HepG2 (cell line): ENCODE measurements around the gene COL9A2. TPM values are rescaled to one million over a fixed set of nuclear protein-coding genes. Genes with fewer than 3 reads are reported as not detected.
A peak's percentile ranks its signal among the peaks of the same experiment; 100 is the strongest.

ENCODE experiments used
- ATAC-seq: fragments of 200-7000 bp; cut with Tn5 transposase; 3 replicates; pipeline ENCODE4 v1.9.1; 2020; ENCODE audit warnings: mild to moderate bottlenecking, moderate library complexity
- BruUV-seq: library from RNA; stranded (reverse); fragments of 400-500 nt; replicated peaks from 2 replicates; lab custom pipeline; 2021; lab: Mats Ljungman, UMichigan
- CTCF ChIA-PET: fragments of 300-600 bp; formaldehyde crosslinking; extraction: SDS; loops from one replicate; lab custom pipeline; 2021; ENCODE audit warnings: low total read pairs, inconsistent platforms, low intra/inter-chr PET ratio; lab: Yijun Ruan, JAX
- POLR2A ChIA-PET: fragments of 350-600 bp; sonication (Branson Sonifier 250); formaldehyde crosslinking; loops from one replicate; lab custom pipeline; 2020; ENCODE audit warnings: antibody characterized with exemption, inconsistent platforms; lab: Yijun Ruan, JAX
- DNase-seq: peaks from one replicate; pipeline ENCODE4 v3.0.0-alpha.2; 2015; ENCODE audit warnings: low spot score
- FAIRE-seq: peaks from 3 replicates; lab custom pipeline; 2011; peaks lifted over from hg19 to GRCh38; lab: Jason Lieb, UNC
- H2AFZ ChIP-seq: one replicate; pipeline ENCODE4 v1.6.1; 2011; ENCODE audit warnings: low read length, inconsistent platforms
- H3K27ac ChIP-seq: fragments of 300-600 bp; 3 replicates; pipeline ENCODE4 v1.8.0; 2011; ENCODE audit warnings: mixed run types, mild to moderate bottlenecking, mixed read lengths, low read length, inconsistent platforms; ENCODE audit not compliant: insufficient read depth; ENCODE audit errors: extremely low read length
- H3K27me3 ChIP-seq, 2 experiments: fragments of 200-600 bp in 1 of 2; 2 replicates in 1 of 2; 3 replicates in 1 of 2; pipeline versions ENCODE4 v1.6.0 to v1.8.0; 2011; ENCODE audit warnings: low read length in 2 of 2, mild to moderate bottlenecking in 2 of 2, moderate library complexity in 2 of 2, inconsistent platforms in 1 of 2; ENCODE audit not compliant: insufficient read depth in 2 of 2, control insufficient read depth in 1 of 2
- H3K36me3 ChIP-seq, 2 experiments: fragments of 200-600 bp in 1 of 2; replicated peaks in 1 of 2; 2 replicates in 1 of 2; 3 replicates in 1 of 2; pipeline versions ENCODE4 v1.5.1 to v1.8.0; 2011; ENCODE audit warnings: low read length in 2 of 2, inconsistent platforms in 1 of 2; ENCODE audit not compliant: insufficient read depth in 2 of 2, control insufficient read depth in 1 of 2
- H3K4me1 ChIP-seq: 2 replicates; pipeline ENCODE4 v1.5.1; 2012; ENCODE audit warnings: low read length, inconsistent platforms; ENCODE audit not compliant: insufficient read depth
- H3K4me2 ChIP-seq: 2 replicates; pipeline ENCODE4 v1.6.0; 2011; ENCODE audit warnings: low read depth, low read length, inconsistent platforms
- H3K4me3 ChIP-seq, 3 experiments: fragments of 200-600 bp in 1 of 3; sonication (generic), shearing (Covaris generic) in 1 of 3; replicated peaks in 1 of 3; 2 replicates each; pipeline ENCODE4 v1.5.1; 2011 to 2016; ENCODE audit warnings: low read length in 3 of 3, inconsistent platforms in 2 of 3, low read depth in 2 of 3, mild to moderate bottlenecking in 2 of 3, control low read depth in 1 of 3, mixed read lengths in 1 of 3; ENCODE audit not compliant: insufficient read depth in 1 of 3
- H3K79me2 ChIP-seq: one replicate; pipeline ENCODE4 v1.6.1; 2011; ENCODE audit warnings: low read length, inconsistent platforms; ENCODE audit not compliant: insufficient read depth
- H3K9ac ChIP-seq: 2 replicates; pipeline ENCODE4 v1.6.0; 2011; ENCODE audit warnings: mild to moderate bottlenecking, low read depth, low read length, inconsistent platforms; ENCODE audit not compliant: insufficient read depth
- H3K9me3 ChIP-seq: 2 replicates; pipeline ENCODE4 v1.5.1; 2012; ENCODE audit warnings: mild to moderate bottlenecking, low read length
- H4K20me1 ChIP-seq: 2 replicates; pipeline ENCODE4 v1.6.0; 2011; ENCODE audit warnings: inconsistent platforms, mild to moderate bottlenecking, low read length, moderate library complexity; ENCODE audit not compliant: insufficient read depth
- ARID3A ChIP-seq: IDR thresholded peaks from 2 replicates; pipeline ENCODE4 v1.6.1; 2012; ENCODE audit warnings: low read depth, low read length, improper control_type of control experiment
- ATF7 ChIP-seq, 2 experiments: fragments of 450-650 bp in 1 of 2; sonication (generic) in 1 of 2; formaldehyde crosslinking in 1 of 2; IDR thresholded peaks; 2 replicates each; pipeline versions ENCODE4 v1.4.0 to v1.6.1; 2016 to 2020; ENCODE audit warnings: antibody characterized with exemption in 1 of 2, mild to moderate bottlenecking in 1 of 2, missing genetic modification reagents in 1 of 2
- CEBPB ChIP-seq: IDR thresholded peaks from 2 replicates; pipeline ENCODE4 v1.6.1; 2011; ENCODE audit warnings: low read depth, low read length, improper control_type of control experiment, borderline replicate concordance
- CEBPG ChIP-seq: IDR thresholded peaks from 2 replicates; pipeline ENCODE4 v1.6.1; 2016
- CHCHD3 ChIP-seq: sonication (generic); formaldehyde crosslinking; IDR thresholded peaks from 2 replicates; pipeline ENCODE4 v1.8.0; 2022; ENCODE audit warnings: mild to moderate bottlenecking, missing genetic modification reagents, moderate library complexity
- MEIS2 ChIP-seq: sonication (generic); formaldehyde crosslinking; IDR thresholded peaks from 2 replicates; pipeline ENCODE4 v1.9.0; 2021; ENCODE audit warnings: mild to moderate bottlenecking, missing genetic modification reagents
- SNAPC4 ChIP-seq: sonication (generic); formaldehyde crosslinking; IDR thresholded peaks from 2 replicates; pipeline ENCODE4 v1.4.0; 2020; ENCODE audit warnings: mild to moderate bottlenecking, missing genetic modification reagents
- ZBTB42 ChIP-seq: sonication (generic); formaldehyde crosslinking; IDR thresholded peaks from 2 replicates; pipeline ENCODE4 v1.5.0; 2020; ENCODE audit warnings: mild to moderate bottlenecking, missing genetic modification reagents
- WGBS: methylation state at CpG from one replicate; pipeline ENCODE4 v1.1.6; 2017; ENCODE audit warnings: low lambda C conversion rate; 5-methylcytosine and 5-hydroxymethylcytosine counted together
- in situ Hi-C: cut with HindIII; loops from 2 replicates; pipeline ENCODE4 v1.10.0; 2017; ENCODE audit warnings: low pct_unique_long_range_greater_than_20kb; ENCODE audit not compliant: extremely low pct_ligation_motif_present
- intact Hi-C: fragments of 100-400 bp; cut with micrococcal nuclease; formaldehyde crosslinking; loops from one replicate; pipeline ENCODE4 v1.10.0; 2022; ENCODE audit not compliant: unreplicated experiment
- polyA plus RNA-seq, 8 experiments: library from polyadenylated mRNA; depleted of rRNA in 3 of 8; stranded (reverse) in 7 of 8; unstranded in 1 of 8; fragments of >200 nt; fragmentation: Illumina TruSeq in 4 of 8; extraction: Trizol in 4 of 8; gene quantifications; 2 replicates each; pipeline versions ENCODE4 v1.2.1 to v1.2.3, GENCODE V29; 2011 to 2016; ENCODE audit warnings: low read depth in 4 of 8, missing spikeins in 1 of 8, mixed read lengths in 1 of 8; ENCODE audit not compliant: insufficient read depth in 1 of 8
- total RNA-seq, 5 experiments: library from RNA; depleted of rRNA; stranded (reverse); fragments of >200 nt; fragmentation: Illumina TruSeq; extraction: Trizol; gene quantifications; 2 replicates each; pipeline ENCODE4 v1.2.3, GENCODE V29; 2016; ENCODE audit warnings: low read depth in 1 of 5

Gene COL9A2
- total and polyA plus RNA-seq, 2 of the 13 experiments (the other 11 are each of a cell fraction or from before 2014, with no cell fraction given) = 20.2 to 26.9 TPM

GRCh38 chr1:40353082-40353481, 36.0 kb upstream of the COL9A2 start:
- WGBS = 69% methylated on average over 3 of the region's 3 CpGs
- H3K4me3 ChIP-seq = no peak overlapping the region
- no peaks in the 10 kb centered on the region; a peak in 1 of 5 replicates for H3K27me3 ChIP-seq
- DNase-seq (no peak), ATAC-seq (no peak), FAIRE-seq (no peak)
- H3K4me1 ChIP-seq = no peaks in the 10 kb centered on the region
- ChIA-PET POLR2A (no interaction called here), CTCF (no interaction called here)
- H3K9ac ChIP-seq = no peak overlapping the region
- no peaks in the 10 kb centered on the region for H4K20me1 ChIP-seq
- intact Hi-C loops = no loop called here
- H2AFZ ChIP-seq = no peak overlapping the region
- no peaks in the 10 kb centered on the region for H3K36me3 ChIP-seq
- in situ Hi-C loops = no loop called here
- H3K4me2 ChIP-seq = no peak overlapping the region
- TF ChIP-seq ZBTB42 (CRISPR knock-in tag) (no peak), MEIS2 (CRISPR knock-in tag) (no peak), CEBPB (peak; percentile 33), CHCHD3 (CRISPR knock-in tag) (no peak), ATF7 (IDR thresholded peaks at IDR 0.05) (peak; percentile 37), ATF7 (CRISPR knock-in tag; IDR thresholded peaks at IDR 0.05) (no peak), ARID3A (no peak), SNAPC4 (CRISPR knock-in tag) (no peak), CEBPG (CRISPR knock-in tag) (0 out of 2 replicates have a peak, but pooled peaks have one; percentile 19)
- TF ChIP-seq, all 625 proteins: peak for 3
- peaks cover 7% of the 10 kb centered on the region for H3K9me3 ChIP-seq
- no peak overlapping the region for H3K27ac ChIP-seq
- H3K79me2 ChIP-seq = no peaks in the 10 kb centered on the region
- BruUV-seq = no TSS peak
